ENCODE results near the gene CTH. TPM values are rescaled to one million over a fixed set of nuclear protein-coding genes. Genes with fewer than 3 reads are reported as not detected.

The CTH gene
- total RNA-seq, 1 experiment from 2014 or later, result 14.7 TPM

- POLR2A ChIA-PET, result interaction anchor here (1.4 to 1.9 kb wide), 2 partner anchors 26 to 30 kb away, joined by 3 to 7 read pairs; partner anchors contain the start of genes ANKRD13C and CTH
- CTCF ChIA-PET, result no interaction called here
- Histone ChIP-seq H2AFZ (ENCODE audit: low read depth, low read length, poor library complexity, severe bottlenecking) (no peak overlapping the region), H3K79me2 (ENCODE audit: insufficient read depth, low read length) (no peaks in the 10 kb centered on the region), H3K9ac (ENCODE audit: low read length) (no peak overlapping the region), H3K4me2 (ENCODE audit: low read length) (no peak overlapping the region), H3K36me3 (ENCODE audit: control insufficient read depth in 1 of 2, insufficient read depth in 2 of 2, low read length in 2 of 2) (no peaks in the 10 kb centered on the region), H3K4me3 (replicated peaks in 1 of 2; ENCODE audit: low read depth in 1 of 2, low read length in 2 of 2) (no peak overlapping the region), H3K27me3 (ENCODE audit: insufficient read depth, low read length) (no peaks in the 10 kb centered on the region), H3K27ac (ENCODE audit: low read depth, low read length) (no peak overlapping the region), H3K4me1 (ENCODE audit: control insufficient read depth in 1 of 2, insufficient read depth in 2 of 2, low read length in 2 of 2) (no peaks in the 10 kb centered on the region), H4K20me1 (ENCODE audit: insufficient read depth) (no peaks in the 10 kb centered on the region), H3K9me3 (ENCODE audit: control insufficient read depth in 1 of 2, insufficient read depth in 1 of 2, low read depth in 1 of 2, low read length in 2 of 2) (no peaks in the 10 kb centered on the region), H3K9me2 (ENCODE audit: insufficient read depth) (no peaks in the 10 kb centered on the region)
- no peak for DNase-seq (ENCODE audit: low read depth, low spot score)
- intact Hi-C loops (cut with micrococcal nuclease), result no loop called here
- TF ChIP-seq YY1 (IDR thresholded peaks at IDR 0.05; ENCODE audit: extremely low read depth, insufficient replicate concordance, low read depth, low read length), result no peak
- no peak for TF ChIP-seq EGR1 (IDR thresholded peaks at IDR 0.05; ENCODE audit: low read depth)
- no peak for TF ChIP-seq ELF1 (IDR thresholded peaks at IDR 0.05; ENCODE audit: borderline replicate concordance, low read depth)
- TF ChIP-seq ZNF274 (IDR thresholded peaks at IDR 0.05; ENCODE audit: low read depth, low read length), result no peak
- TF ChIP-seq CTCF (IDR thresholded peaks at IDR 0.05 in 2 of 3, conservative IDR thresholded peaks at IDR 0.05 in 1 of 3; ENCODE audit: borderline replicate concordance in 1 of 3, insufficient read depth in 1 of 3, low read depth in 2 of 3, low read length in 2 of 3), result no peak
- TF ChIP-seq POLR2A (IDR thresholded peaks at IDR 0.05; ENCODE audit: borderline replicate concordance, extremely low read depth, insufficient read depth, insufficient read length), result no peak
- no peak for TF ChIP-seq SIN3A (IDR thresholded peaks at IDR 0.05; ENCODE audit: low read depth)
- no peak for TF ChIP-seq MAX (IDR thresholded peaks at IDR 0.05)
- TF ChIP-seq EZH2phosphoT487 (IDR thresholded peaks at IDR 0.05; ENCODE audit: borderline replicate concordance), result no peak
- TF ChIP-seq CEBPB (IDR thresholded peaks at IDR 0.05; ENCODE audit: low read depth), result no peak
- no peak for TF ChIP-seq JUND (IDR thresholded peaks at IDR 0.05)
- RAD21 ChIA-PET (ENCODE audit: low non-redundant PET in 1 of 2, low total read pairs in 2 of 2, uncharacterized antibody in 2 of 2, unreplicated experiment in 2 of 2), result no interaction called here
- BruUV-seq (replicated peaks), result no TSS peak
- ATAC-seq, result no peak
Observed at GRCh38 chr1:70384542-70384941, 26.5 kb upstream of the CTH start.
